NK-92 treated with Interleukin-12 subunit alpha and Interleukin-12 subunit beta, amount 100 ng/mL, for 24 hours (cell line): ENCODE results near the gene C1QB.

Experiments
- DNase-seq: peaks from one replicate; lab custom pipeline; 2025; lab: John Stamatoyannopoulos, UW

Gene C1QB, protein sequence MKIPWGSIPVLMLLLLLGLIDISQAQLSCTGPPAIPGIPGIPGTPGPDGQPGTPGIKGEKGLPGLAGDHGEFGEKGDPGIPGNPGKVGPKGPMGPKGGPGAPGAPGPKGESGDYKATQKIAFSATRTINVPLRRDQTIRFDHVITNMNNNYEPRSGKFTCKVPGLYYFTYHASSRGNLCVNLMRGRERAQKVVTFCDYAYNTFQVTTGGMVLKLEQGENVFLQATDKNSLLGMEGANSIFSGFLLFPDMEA

DNA sequence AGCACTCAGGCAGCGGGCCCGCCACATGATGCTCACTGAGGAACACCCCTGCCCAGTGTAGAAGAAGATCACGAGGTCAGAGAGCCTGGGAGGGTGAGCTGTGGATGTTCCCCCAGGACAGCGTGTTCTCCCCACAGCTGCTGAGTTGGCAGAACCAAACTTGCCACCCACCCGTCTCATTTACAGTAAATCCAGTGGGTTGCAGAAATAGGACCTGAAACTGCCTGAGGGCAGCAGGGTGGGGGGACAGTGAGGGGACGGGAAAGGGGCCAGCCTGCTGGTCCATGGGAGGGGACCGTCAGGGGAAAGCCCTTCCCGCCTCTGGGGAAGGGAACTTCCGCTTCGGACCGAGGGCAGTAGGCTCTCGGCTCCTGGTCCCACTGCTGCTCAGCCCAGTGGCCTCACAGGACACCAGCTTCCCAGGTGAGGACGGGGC, at the start of gene C1QB:
C1QB (plus strand) TSS at position 356 of the 436 bp plus-strand sequence. CDS start 6,227 bp downstream, outside the sequence.
- no peak for DNase-seq

DNA sequence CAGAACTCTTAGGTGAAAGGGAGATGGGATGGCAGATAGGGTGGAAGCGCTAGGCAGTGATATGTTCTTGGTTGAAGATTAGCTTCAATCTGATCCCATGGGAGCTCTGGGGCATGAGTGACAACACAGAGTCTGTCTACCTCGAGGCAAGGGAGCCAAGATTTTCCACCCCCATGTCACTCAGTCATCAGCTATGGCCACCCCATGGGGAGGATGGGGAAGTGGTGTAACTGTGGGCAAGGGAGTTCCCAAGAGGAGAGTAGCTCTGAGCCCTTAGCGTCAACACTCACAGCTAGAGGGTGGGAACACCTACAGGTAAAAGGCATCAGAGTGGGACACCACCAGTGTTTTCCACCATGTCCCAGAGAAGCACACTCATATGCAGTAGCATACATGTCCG, 46.9 kb upstream of the C1QB start:
- DNase-seq = no peak

DNA sequence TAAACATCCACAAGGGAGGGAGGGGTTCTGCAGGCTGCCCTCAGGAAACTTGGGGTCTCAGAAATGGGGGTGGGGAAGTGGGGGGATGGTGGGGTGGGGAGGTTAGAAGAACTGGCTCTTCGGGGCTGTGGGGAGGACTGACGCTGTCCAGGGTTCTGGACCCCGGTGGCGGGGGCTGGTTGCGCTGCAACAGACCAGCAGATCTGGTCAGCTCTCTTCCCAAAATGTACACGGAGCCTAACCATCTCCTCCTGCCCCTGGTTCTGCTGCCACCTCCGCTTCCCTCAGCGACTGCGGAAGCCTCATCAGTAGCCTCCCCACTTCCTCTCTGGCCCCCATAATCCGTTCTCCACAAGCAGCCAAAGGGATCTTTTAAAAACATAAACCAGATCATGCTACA, 45.9 kb upstream of the C1QB start:
- DNase-seq = no peak

DNA sequence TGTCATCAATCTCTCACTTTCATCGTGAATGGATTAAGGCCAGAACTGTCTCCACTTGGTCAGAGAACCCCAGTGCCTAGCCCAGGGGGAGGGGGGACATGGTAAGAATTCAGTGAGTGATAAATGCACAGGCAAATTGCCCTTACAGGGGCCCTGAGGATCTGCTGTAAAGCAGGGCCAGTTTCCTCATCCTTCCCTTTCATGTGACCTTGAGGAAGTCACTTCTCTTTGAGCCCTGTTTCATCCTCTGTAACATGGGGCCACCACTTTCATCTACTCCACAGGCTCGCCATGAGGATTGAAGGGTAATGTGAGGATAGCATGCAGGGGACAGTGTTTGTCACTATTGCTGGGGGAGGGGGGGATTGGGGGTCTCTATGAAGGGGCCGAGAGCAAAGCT, 44.7 kb upstream of the C1QB start:
- DNase-seq = no peak

DNA sequence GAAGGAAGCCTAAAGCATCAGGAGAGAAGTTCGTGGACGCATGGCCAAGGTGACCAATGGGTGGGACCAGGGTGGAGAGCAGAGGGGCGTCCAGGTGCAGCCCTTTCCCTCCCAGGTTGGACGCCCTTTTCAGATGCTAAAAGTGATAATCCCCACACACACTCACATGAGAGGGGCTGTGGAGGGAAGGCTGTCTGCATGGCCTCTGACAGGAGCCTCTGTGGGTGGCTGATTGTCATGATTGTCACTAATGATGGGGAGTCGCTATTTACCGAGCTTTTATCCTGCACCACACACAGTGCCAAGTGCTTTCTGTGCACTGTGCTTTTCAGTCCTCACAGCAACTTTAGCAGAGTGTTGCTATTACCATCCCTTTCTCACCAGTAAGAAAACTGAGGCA, 43.7 kb upstream of the C1QB start:
- no peak for DNase-seq

DNA sequence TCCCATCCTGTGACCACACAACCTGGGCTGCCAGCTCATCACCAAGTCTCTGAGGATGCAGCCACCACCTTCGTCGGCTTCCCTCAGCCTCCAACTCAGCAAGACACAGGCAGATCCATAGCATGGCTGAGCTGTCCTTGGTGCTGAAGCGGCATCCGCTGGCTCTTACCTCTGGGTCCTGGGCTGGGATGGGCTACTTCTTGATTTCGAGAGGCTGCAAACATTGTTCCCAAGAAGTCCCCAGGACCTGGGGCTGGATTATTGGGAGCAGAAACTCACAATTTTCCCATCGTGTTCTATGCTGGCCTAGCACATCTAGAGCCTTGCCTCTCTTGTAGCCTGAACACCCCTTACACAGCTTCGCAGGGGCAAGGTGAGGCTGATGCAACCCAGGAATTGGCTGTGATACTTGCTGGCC, 41.5 kb upstream of the C1QB start:
- DNase-seq = no peak

DNA sequence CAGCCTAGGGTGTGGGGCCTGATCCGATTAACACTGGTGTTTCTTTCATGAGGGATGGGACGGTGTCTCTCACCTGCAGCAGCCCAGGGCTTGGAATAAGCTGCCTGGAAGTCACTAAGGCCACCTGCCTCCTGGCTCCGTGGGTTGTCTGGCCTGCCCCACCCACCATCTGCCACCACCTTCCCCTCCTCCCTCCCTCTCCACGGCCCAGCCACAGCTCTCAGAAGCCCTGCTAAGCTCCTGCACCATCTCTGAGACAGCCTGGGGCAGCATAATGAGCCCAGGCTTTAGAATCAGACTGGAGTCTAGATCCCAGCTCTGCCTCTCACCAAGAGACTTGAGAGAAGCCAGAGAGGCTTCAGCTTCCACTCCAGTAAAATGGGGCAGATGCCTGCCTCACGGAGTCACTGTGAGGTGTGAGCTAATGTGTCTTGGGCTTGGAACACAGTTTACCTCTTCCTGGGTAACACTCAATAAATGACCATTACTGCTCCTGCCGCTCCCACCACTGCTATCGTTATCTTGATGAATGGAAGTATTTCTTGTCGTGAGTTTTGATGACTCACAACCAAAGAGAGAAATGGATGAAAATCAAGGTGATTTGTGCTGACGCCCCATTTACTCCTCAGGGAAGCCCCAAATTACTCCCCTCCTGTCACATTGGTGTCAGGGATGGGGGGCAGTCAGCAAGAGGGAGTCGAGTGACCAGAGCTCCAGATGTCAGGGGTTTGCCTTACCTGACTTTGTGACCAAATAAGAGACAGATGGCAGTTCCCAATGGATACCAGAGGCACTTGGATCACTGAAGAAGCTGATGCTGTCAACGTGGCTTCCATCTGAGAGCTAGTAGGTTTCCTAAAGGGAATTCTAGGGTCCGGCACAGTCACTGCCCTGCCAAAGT, 40.1 kb upstream of the C1QB start:
- no peak for DNase-seq

DNA sequence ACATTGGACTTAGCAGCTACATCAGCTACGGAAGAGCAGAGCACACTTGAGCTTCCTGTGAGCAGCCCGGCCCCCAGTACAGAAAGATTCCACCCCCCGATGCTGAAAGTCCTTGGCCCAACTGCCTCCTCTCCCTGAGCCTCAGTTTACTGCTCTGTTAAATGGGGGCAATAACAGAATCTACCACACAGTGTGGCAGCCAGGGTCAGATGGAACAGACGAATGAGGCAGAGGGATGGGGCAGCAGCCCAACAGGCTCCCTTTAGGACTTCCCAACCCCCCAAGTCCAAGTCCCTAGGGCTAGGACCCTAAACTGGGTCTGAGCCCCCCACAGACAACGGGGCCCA, 39.5 kb upstream of the C1QB start:
- no peak for DNase-seq

DNA sequence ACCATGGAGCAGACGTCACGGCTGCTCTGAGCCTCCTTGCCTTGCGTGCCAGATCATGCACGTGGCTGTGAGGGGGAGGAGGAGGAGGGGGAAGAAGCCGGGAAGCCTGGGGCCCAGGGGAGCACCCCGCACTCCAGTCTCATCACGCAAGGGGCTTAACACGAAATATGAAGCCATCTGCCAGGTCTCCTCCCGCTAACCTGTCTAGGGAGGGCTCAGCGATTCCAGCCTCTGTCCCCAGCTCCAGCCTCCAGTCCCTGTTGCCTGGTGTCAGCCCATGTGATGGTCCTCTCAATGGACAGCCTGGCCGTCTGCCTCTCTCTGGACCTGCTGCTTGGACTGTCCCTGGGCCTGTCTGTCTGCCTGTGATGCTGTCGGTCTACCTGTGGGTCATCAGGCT, 39.1 kb upstream of the C1QB start:
- no peak for DNase-seq

DNA sequence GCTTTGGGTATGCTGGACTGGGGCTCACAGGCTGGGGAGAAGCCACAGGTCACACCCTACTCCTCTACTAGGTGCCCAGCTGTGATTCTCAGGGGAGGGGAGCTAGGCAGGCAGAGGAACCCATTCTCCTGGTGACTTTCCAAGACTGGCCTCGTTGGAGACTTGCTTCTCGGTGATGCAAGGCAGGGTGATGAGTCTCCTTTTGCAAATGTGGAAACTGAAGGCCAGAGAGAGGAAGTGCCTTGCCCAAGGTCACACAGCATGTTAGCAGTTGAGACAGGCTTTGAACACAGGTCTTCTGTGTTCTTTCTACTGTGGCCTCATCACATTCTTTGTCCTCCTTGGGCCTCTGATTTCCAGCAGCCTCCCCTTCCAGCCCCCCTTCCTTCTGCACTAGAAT, 37.1 kb upstream of the C1QB start:
- DNase-seq = no peak

DNA sequence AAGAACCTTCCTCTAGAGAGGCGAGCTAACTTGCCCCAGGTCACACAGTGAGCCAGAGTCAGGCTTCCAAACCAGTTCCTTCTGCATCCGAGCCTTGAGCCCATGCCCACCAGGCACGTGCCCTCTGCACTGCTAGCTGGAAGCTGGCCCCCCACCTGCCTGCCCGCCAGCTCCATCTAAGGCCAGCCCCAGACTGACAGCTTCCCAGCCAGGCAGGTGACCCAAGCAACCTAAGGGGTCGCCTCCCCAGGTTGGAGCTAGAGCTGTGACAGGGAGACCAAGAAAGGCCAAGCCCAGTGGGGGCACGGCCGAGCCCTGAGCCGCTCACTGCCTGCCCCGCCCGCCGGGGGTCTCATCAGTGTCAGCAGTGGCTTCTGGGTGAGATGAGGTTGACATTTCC, 36.5 kb upstream of the C1QB start:
- DNase-seq = no peak

DNA sequence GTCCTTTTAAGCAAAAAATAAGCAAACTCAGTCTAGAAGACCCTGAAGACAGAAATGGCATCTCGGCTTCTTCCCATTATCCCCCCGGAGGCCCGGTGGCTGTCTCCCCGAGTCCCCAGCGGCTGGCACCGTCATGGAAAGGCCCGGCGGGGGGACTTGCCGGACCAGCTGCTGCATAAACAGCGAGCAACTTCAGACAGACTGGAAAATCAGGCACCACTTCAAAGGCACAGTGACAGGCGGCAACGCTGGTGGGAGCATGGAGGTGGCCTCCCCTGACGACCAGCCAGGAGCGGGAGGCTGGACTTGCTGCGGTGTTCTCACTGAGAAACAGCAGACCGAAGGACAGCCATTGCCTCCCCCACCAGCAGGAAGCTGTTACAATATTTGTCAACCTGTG, 35.0 kb upstream of the C1QB start:
- no peak for DNase-seq

DNA sequence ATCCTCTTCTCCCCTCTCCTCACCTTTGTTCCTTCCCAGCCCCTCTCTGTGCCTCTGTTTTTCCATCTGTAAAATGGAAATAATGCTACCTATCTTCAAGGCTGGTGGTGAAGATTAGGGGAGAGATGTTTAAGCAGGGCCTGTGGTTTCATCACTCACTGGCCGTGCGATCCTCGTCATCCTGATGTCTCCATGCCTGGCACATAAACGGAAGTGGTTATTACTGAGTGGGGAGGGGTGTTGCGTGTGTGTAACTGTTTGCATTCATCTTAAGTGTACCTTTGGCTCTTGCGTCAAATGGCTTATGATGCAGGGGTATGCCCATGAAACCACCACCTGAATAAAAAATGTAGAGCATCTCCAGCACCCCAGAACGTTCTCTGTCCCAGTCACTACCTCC, 33.8 kb upstream of the C1QB start:
- DNase-seq = peak; percentile 63

DNA sequence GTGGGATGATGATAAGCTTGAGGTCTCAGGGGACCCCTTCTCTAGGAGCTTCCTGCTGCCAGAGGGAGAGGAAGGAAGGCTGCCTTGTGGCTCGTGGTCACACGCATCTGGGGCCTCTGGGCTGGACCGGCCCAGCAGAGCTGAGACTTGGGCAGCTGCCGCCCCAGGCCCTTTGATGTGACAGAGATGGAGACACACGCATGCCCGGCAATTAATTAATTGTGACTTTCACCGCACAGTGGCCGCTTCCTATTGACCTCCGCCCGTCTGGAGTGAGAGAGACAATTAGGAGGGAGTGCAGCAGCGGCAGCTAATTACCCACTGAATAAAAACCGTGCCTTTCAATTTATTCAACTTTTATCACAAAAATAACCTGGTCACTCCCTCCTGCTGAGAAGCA, 33.2 kb upstream of the C1QB start:
- DNase-seq = no peak

DNA sequence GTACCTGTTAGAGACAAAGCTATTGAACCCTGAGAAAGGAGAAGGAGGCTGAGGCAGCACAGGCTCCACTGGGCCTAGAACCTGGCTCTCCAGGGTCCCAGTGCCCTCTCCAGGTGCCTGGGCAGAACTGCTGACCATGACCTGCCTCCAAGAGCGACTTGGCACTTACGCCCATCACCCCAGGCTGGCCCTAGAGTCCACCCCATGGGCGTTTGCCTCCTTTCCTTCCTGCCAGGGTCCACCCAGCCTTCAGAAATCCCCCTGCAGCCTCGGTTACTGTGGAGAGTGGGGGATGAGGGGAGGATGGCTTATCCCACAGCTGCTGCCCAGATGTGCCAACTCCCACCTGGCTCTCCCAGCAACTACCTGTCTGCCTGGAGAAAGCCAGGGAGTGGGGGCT, 31.3 kb upstream of the C1QB start:
- no peak for DNase-seq

DNA sequence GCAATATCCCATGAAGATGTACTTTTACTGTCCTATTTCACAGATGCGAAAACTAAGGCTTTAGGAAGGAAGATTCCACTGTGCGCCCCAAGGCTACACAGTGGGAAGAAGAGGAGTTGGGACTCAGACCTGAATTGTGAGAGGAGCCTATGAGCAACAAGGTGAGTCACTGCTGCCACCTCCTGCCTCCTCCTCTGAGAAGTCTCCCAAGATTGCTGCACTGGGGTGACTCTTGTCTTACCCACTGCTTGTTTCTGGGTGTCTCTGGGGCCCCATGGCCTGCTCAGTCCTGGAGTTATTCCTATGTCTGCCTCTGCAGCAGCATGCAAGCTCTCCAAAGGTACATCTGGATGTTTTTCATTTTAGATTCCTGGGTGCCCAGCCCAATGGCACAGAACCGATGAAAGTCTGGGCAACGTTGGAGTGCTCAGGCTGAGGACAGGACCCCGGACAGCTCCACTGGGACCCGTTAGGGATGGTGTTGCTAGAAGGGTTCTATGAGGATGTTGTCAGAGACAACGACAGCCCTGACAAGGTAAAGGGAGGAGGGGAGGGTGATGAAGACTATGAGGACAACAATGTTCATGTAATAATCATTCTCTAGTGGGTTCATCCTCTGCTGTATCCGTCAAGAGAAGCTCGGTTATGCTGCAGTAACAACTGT, 27.6 kb upstream of the C1QB start:
- DNase-seq = no peak

DNA sequence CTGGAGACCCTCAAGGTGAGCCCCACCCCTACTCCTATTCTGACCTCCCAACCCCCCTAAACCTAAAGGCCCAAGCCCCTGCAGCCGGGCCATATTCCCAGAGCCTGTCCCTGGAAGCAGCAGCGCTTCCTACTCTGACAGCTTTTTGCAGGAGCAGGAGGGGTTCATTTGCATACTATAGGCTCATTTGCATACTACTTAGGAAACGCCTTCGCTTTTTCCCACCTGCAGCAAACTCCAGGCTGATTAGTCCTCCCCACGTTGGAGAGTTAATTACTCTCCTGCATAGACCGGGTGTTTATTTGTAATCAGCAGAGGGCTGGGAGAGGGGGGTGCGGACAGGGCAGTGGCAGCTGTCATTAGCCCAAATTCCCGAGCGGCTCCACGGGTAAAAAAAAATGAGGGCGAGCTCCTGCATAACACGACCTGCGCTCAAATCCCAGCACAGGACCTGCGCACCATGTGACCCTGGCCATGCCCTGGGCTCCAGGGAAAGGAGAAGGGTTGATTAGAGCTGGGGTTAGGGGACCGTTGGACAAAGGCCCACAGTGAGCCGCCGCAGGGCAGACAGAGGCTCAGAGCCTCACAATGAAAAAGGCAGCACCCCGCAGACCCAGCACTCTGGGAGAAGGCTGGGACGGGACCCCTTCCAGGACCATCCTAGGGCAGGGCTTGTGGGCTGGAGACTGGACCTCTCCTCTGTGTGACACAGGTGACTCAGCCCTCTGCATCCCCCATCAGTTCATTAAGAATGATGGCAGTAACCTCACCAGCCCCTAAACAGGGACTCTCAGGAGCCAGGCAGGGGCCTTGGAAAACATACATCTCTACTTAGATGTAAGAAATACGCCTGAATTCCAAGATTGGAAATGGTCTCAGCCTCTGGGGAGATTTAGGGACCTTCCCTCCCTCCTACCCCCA, 26.5 kb upstream of the C1QB start:
- no peak for DNase-seq

DNA sequence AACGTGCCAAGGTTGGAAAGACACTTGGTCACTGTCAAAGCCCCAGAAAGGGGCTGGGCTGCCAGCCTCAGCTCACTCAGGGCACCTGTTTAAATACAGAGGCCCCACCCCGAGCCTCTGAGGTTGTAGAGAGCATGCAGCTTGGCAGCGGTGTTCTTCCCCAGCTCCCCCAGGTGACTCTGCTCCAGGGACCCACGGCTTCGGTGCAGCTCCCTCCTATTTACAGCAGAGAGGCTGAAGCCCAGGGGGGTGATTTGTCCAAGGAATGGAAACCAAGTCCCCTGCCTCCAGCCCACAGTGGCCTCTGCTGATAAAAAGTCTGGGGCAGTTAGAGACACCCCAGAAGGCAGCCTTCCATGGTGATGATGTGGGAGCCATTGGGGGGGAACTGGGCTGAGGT, 25.7 kb upstream of the C1QB start:
- no peak for DNase-seq

DNA sequence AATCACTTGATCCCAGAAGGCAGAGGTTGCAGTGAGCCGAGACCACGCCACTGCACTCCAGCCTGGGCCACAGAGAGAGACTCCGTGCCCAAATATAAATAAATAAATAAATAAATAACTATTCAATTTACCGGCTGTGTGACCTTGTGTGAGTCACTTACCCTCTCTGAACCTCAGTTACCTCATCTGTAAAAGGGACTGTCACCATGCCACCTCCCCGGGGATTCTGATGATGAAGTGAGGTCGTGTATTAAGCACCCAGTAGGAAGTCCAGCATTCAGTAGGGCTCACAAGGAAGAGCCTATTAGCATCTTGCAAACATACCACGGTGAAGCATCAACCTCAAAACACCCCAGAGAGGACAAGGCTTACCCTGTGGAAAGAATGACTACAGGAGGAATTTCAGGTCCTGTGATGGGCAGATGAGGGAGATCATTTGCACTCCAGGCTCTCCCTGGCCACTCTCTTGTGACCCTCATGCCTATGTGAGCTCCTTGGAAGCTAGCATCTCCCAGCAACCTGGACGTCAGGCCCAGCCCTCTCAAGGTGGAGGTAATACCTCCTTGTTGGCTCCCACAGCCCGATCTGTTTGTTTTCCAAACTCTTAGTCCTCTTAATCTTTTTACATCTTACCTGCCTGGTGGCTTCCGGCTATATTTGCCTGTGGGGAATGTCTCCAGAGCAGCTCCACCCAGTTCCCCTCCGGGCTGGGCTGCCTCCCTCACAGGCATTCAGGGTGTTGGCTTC, 24.2 kb upstream of the C1QB start:
- DNase-seq = no peak

DNA sequence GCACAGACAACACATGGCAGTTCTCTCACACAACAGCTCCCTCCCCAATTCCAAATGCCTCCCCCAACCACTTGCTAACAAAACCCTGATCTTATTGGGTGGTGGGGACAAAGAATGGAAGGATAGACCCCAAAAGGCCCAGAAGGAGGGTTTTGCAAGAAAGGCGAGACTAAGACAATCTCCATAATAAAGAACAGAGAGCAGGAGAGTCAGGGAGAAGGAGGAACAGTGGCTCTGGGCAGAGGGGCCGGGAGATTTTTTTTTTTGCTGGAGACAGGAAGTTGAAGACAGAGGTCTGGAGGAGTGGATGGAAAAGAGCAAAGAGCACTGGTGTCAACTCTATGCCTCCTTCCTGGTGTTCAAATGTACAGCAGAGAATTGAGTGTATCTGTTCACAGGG, 23.1 kb upstream of the C1QB start:
- no peak for DNase-seq
